SHP77 (cell line): Measurements from ENCODE around the gene BMPR1A.
"Not testable (repeated sequence)": the region's sequence is repeated elsewhere in the genome, so short reads cannot be mapped to it uniquely, and the experiment has no call there.

Experiments used
- DNase-seq, 2 experiments: peaks; one replicate each; lab custom pipeline; 2025; lab: John Stamatoyannopoulos, UW

The BMPR1A gene

DNA sequence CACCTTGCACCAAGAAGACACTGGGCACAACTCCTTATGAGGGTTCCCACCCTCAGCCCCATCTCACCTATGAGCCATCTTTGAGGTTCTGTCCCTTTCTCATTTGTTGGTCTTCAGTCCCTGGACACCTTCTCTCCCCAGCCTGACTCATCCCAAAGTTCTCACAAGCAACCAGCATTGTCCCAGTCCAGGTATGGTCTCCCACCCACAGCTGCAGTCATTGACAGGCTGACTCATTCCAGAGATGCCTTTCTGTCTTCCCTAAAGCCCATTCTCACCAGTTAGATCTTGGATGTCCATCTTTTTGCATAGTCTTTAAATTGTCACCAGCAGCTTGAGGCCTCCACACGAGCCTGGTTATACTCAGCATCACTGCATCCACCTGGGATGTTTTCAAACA is 26.7 kb upstream of the BMPR1A start:
- DNase-seq: no peak

DNA sequence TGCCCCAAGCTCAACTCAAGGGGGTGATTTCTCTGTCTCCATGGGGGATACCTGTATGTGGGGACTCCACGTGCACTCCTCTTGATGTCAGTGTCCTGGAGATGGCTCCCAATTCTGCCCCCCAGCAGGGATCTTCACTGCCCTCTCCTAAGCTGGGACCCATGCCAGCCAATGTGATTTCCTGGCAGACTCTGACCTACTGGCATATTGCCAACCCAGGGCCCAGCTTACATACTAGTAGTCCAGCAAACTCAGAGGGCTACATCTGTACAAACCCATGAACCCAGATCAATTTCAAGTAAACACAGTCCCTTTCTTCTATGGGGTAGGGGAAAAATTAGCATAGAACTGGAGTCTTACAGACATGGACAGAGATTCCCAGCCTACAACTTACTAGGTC is 26.2 kb upstream of the BMPR1A start:
- peak; percentile 29 to 30 for DNase-seq

DNA sequence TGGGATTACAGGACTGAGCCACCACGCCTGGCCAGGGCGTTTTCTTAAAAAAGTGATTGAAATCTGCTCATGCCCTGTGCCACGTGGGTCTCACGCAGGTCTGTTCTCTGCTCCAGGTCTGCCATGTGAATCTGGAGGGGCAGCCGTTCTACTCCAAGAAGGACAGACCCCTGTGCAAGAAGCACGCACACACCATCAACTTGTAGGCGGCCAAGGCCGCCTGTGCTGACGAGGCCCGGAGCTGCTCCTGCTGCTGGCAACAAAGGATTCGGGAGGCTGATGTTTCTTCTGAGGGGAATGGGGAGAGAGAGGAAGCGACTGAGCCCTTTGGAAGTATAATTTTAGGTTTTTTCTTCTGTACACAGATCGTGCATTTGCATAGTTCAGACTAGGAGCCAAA is 23.6 kb upstream of the BMPR1A start:
- DNase-seq: no peak

DNA sequence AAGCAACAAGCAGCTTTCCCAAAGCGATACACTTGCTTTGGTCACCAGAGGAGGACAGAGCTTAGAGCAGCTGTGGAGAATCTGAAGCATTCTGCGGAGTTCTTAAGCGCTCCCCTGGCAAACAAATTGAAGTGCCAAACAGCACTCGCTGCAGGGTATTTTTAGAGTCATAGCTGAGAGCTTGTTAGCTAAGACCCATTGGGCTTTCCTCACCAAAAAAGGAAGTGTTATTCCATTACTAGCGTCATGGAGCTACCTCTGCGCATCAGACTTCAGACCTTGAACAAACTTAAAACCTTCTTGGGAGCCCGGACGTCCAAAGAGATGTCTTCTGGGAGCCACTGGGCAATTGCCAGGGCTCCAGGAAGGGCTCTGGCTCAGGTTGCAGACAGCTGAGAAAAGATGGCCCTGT is 23.2 kb upstream of the BMPR1A start:
- DNase-seq: no peak

DNA sequence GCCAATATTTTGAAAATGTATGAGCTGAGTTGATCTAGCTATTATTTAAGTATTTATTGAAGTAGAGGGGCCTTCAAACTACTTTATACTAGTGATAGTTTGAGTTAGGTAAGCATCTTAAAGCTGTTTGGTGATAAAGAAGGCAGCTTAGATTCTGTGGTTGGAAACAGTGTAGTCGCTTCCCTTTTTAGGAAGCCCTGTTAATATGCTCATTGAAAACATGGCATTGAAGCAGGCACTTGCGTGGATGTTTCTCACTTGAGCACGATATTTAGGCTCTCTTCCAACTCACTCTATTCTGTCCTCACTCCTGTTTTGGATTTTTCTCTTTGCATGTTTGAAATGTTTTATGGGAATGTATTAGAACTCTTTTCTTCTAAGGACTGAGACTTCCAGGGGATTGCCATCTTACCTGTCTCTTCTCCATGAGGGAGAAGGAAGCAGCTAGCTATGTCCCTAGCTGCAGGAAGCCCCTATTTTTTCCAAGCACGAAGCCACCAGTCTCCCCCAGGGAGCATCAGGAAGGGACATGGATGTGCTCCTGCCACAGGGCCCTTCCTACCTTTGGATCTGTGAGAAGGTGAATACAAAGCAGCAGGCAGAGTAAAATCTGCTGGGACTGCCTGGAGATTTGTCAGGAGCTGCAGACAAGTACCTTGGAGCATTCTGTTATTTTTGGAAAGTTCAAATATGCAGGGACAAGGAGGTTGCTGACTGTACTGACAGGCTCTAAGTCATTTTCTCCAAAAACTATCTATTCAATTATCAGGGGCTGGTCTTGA is 22.0 kb upstream of the BMPR1A start:
- DNase-seq: no peak

DNA sequence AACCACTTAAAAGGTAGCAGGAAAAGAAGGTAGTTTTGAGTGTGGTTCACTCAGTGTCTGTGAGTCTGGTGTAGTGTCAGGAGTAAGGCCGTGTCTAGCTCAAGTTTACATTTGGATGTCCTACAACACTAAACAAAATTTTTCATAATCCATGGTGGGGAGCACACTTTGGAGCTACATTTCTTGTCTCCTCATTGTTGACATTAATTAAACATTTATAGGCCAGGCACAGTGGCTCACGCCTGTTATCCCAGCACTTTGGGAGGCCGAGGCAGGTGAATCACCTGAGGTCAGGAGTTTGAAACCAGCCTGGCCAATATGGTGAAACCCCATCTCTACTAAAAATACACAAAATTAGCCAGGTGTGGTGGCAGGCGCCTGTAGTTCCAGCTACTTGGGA is 21.1 kb upstream of the BMPR1A start:
- not testable (repeated sequence) for DNase-seq

DNA sequence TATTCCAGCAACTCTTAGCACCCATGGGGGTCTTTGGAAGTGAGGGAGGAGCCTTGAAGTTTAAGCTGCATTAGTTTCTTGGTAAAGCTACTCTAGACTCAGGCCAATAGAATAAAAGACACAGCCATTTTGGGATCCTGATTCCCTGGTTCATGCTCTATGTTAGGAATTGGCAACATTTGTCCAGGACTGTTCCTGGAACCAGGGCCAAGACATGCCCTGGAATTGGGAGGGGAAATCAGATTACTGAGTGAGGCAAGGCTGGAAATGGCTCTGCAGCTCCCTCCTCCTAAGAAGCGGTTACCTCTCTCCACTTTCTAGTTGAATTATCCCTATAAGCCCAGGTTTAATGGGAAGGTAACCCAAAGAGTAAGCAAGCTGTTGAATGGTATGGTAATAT is 14.2 kb upstream of the BMPR1A start:
- DNase-seq: no peak

DNA sequence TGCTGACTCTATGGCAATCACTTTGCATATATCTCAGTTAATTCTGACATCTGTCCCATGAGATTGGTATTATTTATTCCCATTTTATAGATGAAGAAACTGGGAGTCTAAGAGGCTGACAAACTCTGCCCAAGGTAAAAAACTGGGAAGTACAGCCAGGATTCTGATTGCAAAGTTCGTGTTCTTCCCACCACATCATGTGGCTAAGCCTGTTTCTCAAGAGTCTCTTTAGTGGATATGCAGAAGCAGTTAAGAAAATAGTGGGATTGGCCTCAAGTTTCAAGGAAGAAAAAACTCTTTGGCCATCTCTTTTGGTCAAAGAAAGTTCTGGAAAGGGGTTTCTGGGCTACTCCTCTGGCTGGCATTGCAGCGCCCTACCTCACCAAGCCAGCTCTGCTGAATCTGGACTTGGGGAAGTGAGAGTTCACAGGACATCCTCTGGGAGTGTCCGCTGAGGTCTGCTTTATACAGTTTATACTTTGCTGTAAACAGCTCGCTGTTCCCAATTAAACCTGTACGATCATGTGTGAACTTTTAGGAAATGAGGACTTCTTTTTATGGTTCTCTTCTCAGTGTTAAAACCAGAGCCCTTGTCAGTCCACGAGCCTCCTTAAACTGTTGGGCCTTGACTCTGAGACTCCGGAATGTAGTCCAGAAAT is 12.2 kb upstream of the BMPR1A start:
- DNase-seq: no peak

DNA sequence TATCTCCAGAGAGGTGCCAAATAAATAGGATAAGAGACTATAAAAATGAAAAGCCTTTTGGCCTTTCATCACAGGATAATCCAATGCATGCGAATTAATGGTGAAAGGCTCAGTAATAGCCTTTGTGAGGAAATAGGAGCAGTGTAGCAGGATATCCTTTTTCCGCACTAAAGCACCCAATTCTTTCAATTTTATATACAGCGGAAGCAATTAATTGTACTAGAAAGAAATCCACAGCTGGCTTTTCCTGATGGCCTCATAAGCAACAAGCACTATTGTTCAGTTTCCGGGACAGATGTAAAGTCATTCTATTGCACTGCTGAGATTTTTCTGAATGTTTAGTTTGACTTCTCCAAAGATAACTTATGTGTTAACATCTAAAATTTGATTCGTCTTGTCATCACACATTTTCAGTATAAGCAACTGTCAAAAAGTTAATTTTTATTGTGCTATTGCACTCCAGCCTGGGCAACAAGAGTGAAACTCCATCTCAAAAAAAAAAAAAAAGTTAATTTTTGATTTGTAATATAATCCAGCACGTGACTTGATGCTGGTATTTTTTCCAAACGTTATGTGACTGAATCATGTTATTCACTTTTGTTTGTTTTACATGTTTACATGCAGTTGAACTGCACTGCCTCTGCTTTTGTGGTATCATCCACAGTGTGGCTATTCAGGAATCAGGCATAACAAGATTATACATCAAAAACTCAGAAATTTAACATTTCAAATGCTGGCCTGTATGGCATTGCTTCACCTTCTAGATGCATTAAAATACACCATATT is 8.4 kb upstream of the BMPR1A start:
- DNase-seq: no peak

DNA sequence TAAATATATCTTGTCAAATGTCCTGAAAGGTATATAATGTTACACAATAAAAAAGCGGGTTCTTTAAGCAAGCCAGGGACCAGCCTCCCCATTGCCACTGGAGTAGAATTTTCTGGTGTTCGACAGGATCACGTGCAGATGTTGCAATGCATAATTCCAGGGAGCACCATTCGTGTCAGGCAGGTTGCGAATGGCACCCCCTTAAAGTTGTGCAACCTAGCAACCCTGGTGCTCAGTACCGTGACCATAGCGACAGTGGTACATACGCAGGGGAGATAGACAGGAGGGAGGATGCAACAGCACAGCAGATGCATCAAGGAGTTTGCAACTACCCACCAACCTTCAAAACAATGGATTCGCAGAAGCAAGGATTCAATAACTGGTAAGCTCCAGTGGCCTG is 6.6 kb upstream of the BMPR1A start:
- no peak for DNase-seq

DNA sequence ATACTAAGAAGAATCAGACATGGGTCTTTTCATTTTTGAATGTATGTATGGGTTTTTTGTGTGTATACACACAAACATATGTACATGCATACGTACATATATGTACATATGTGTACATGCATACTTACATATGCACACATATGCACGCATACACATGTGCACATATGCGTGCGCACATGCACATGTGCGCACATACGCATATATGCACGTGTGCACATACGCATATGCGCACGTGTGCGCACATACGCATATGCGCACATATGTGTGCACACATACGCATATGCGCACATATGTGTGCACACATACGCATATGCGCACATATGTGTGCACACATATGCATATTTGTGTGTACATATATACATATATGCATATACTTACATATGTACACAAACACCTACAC is 4.9 kb upstream of the BMPR1A start:
- no peak for DNase-seq

DNA sequence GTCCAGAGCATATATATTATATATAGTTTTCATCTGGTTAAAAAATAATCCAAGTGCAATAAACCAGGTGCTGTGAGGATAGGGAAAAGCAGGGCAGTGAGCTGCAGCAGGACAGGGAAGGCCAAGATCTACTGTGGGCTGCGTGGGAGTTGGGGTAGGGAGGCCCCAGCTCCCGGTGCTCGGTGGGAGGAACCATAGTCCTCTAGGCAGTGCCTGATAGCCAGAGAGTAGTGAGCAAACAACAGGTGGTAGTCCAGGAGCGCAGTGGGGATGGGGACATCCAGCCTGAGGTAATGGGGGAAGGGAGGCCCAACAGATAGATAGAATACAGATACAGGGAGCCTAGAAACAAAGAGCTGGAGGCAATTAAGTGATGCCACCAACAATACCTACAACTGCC is 4.1 kb upstream of the BMPR1A start:
- DNase-seq: no peak

DNA sequence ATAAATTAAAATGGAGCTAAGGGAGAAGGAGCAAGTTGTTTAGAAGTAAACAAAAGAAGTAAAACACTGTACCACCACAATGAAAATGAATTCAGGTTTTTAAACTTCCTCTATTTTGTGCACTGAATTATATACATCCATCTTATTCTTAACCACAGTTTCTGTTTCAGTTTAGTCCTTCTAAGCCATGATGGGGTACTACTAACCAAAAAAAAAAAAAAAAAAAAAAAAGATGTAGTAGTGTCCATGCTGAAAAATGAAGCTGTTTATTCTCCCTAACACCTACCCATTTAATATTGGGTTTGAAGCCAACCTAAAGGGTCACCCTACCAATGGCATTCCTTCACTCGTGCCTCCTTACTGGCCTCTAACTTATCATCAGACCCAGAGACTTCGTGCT is 3.4 kb upstream of the BMPR1A start:
- DNase-seq: no peak

DNA sequence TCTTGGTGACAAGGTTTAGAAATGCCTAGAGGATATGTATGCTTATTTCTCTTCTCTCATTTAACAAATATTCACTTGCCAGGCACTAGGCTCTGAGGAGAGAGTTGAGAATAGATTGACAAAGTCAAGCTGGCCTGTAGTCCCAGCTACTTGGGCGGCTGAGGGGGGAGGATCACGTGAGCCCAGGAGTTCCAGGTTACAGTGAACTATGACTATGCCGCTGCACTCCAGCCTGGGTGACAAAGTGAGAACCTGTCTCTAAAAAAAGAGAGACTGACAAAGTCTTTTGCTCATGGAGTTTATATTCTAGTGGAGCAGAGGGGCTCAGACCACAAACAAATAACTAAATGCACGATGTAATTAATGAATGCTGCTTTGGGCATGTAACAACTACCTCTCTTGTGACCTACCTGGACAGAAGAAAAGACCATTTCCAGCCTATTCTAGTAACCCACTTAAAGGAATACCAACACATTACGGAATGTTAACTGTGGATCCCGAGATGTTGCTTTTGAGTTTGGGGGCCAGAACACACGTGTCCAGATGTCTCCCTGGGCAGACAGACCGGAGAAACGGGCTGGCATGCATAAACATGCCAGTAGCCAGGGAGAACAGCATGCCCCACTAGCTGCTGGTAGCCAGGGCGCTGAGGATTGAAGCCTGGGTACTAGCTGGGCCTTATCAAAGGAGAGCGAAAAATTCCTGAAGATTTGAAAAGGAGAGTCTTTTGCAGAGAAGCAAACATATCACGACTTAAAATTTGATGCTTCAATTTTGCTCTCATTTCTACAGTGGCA is 2.6 kb upstream of the BMPR1A start:
- DNase-seq: no peak

DNA sequence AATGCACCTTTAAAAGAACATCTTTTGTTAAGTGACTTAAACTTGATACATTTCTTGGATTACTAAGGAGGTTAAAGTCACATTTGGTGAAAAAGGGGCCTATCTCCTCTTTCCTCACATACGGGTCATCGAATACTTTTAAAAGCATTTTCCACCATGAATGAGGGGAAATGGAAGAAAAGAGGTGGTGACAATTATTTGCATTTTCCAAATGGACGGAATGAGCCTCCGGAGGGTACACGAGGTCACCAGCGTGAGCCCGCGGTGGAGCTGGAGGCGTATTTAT is 1.0 kb upstream of the BMPR1A start:
- DNase-seq: no peak

DNA sequence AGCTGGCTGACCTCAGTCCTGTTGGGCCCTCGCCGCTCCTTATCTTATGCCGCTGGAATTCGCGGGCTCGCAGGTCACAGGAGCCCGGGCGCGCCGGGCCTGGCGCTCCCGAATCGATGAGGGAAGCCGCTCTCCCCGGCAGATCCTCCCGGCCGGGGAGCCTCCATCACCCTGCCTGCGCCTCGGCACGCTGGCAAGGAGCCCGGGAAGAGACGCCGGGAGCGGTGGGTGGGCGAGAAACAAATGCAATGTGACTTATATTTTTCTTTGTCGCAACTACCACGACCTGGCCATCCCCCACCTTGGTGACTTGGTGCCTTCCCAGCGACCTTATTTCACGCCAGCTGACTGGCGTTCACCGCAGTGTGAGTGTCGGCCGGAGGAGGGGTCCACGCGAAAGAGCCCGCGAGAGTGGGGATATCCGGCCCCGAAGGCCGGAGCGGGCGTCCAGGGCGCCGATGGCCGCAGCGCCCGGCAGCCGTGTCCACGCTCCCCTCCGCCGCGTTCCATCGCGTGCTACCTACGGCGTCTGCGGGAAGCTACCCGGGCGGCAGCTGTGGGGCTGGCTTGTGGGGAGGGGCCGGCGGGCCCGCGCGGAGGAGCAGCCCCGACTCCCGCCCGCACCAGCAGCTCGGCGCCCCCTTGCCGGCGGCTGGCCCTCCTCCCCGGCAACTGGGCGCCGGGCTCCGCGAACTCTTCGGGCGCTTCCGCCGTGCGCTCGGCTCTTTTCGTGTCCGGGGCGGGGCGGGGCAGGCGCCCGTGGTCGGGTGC is 494 bp upstream of the BMPR1A start:
- peak; percentile 41 to 71 for DNase-seq

DNA sequence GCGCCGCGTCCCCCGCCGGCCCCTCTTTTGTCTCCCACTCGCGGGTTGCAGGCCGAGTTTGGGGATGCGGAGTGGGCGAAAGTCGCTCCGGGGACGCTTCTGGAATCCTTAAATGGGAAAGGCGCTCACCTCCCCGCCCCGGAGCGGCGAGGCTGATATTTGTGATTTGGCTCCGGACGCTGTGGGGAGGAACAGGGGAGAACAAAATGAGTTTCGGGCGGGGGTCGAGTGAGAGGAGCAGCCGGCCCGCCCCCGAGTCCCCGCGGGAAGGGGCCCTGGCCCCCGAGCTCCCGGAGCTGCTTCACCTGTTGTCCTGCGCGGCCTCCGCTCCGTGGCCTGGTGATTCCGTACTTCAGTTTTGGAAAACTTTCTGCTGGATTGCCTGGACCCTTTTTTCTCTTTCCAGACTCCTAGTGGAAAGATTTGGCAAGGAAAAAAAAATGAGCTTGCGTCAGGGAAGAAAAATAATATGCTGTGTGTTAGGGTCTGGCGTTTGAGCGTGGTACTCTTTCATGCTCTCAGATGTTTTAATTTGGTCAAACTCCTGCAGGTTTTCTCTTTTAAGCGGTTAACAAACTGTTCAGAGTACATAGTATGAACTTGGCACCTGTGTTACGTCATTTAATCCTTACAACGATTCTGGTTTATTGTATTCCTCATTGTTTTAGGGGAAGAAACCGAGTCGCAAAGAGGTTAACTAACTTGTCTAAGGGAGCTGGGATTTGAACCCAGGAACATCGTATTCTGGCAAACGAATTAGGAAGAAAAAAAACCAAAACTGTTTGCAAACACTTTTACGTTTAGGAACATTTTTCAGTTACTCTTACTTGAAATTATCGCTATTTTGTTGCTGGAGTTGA is 924 bp downstream of the BMPR1A start:
- no peak for DNase-seq

DNA sequence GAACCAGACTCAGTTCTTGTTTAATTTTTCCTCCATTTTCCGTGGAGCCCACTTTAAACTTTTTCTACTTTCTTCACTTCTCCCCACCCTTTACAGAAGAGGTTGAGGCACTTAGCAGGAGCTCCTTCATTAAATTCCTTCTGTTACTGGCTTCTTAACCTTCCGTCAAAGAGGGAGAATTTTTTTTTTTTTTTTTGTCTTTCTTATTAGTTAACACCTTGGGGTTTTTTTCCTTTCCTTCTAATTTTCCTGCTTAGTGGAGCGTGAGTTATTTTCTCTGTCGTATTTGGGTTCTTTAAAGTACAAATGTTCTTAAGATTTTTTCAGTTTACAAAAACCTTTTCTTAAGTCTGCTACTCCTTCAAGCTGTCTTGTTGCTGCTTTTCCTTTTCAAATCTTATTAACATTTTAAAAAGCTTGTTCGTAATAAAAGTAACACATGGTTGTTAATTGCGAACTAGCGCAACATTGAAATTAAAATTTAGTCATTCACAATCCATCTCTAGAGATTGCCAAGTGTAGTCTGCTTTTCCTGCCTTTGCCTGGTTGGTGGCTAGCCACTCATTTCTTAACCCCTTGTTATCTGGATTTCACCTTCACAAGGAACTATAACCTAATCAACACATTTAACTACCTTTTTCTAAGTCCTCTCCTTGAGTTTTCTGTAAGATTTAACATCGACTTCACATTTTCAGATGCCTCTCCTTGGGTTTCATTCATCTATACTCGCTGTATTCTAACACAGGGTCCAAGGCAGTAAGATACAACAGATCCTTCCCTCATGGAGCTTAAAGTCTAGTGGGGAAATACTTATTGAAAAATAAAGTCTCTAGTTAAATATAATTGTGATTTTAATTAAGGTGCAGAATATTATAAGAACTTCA is 2.0 kb downstream of the BMPR1A start:
- DNase-seq: no peak

DNA sequence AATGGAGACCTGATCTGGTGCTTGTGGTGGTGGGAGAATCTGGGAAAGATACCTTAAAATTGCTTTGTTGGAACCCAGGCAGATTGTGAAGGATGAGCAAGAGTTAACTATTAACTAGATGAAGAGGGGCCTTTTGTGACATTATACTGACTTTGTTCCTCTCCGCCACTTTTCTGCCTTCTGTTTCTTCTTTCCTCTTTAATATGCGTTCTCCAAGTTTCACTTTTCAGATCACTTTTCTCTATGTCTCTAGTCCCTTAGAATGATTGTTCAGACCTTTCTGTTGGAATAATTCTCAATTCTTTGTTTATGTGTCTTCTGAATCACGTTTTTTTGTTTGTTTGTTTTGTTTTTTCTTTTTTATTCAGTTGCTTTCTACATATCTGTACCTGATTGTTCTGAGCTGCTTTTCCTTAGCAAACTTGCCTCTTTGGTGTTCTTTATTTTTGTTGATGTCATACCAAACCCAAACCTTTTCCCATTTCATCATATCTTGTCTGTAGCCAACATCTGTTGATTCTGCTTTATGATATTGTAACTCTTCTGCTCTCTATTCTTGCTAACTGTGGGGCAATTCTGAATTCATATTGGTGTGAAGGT is 2.8 kb downstream of the BMPR1A start:
- no peak for DNase-seq
